GM10266 (cell line): ENCODE data around the gene IGF1R.

Experiments used
- DNase-seq: peaks from one replicate; pipeline ENCODE4 v3.0.0; 2012; ENCODE audit errors: extremely low spot score
- TF ChIP-seq, protein P1 (sequence below): IDR thresholded peaks from 2 replicates; pipeline ENCODE4 v1.5.1; 2012; ENCODE audit warnings: mild to moderate bottlenecking, low read depth; ENCODE audit not compliant: control insufficient read depth, insufficient read depth; ENCODE audit errors: missing control alignments

IGF1R gene

DNA sequence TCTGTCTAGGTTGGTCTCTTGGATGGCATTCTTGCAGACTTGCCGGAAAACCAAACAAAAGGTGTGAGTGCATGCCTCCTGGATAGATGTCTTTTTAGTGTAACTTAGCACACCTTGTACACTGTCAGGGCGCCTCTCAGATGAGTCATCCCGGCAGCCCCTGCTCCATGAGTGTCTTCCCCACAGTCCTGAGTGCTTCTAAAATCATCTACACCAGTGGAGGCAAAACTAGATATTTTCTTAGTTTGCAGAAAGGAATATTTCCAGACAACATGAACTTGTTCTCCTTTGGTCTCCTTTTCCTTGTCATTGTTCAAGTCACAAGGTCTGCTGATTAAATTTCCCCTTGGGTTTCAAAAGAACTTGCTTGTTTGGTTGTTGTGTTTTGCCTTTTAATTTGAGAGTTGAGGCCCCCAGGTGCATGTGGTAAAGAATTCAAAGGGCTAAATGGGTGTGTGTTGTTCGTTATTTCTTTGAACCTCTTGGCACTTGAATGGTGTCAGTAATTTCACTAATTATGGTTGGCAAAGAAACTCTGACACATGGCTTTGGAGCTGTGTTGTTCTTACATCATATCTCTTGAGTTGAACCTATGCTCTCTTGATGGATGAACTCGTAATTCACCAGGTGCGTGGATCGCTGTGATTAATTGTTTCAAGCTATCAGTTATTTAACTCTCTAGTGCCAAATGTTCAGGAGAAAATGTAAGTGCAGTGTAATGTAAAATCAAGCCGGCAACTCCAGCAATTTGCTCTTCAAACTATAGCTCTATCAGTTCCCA, 98.2 kb downstream of the IGF1R start:
- TF ChIP-seq, protein P1, sequence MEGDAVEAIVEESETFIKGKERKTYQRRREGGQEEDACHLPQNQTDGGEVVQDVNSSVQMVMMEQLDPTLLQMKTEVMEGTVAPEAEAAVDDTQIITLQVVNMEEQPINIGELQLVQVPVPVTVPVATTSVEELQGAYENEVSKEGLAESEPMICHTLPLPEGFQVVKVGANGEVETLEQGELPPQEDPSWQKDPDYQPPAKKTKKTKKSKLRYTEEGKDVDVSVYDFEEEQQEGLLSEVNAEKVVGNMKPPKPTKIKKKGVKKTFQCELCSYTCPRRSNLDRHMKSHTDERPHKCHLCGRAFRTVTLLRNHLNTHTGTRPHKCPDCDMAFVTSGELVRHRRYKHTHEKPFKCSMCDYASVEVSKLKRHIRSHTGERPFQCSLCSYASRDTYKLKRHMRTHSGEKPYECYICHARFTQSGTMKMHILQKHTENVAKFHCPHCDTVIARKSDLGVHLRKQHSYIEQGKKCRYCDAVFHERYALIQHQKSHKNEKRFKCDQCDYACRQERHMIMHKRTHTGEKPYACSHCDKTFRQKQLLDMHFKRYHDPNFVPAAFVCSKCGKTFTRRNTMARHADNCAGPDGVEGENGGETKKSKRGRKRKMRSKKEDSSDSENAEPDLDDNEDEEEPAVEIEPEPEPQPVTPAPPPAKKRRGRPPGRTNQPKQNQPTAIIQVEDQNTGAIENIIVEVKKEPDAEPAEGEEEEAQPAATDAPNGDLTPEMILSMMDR: no peak
- no peak for DNase-seq

- DNase-seq: no peak
- TF ChIP-seq, protein P1: no peak
Observed at GRCh38 chr15:98751767-98752166, 103.4 kb downstream of the IGF1R start.

DNA sequence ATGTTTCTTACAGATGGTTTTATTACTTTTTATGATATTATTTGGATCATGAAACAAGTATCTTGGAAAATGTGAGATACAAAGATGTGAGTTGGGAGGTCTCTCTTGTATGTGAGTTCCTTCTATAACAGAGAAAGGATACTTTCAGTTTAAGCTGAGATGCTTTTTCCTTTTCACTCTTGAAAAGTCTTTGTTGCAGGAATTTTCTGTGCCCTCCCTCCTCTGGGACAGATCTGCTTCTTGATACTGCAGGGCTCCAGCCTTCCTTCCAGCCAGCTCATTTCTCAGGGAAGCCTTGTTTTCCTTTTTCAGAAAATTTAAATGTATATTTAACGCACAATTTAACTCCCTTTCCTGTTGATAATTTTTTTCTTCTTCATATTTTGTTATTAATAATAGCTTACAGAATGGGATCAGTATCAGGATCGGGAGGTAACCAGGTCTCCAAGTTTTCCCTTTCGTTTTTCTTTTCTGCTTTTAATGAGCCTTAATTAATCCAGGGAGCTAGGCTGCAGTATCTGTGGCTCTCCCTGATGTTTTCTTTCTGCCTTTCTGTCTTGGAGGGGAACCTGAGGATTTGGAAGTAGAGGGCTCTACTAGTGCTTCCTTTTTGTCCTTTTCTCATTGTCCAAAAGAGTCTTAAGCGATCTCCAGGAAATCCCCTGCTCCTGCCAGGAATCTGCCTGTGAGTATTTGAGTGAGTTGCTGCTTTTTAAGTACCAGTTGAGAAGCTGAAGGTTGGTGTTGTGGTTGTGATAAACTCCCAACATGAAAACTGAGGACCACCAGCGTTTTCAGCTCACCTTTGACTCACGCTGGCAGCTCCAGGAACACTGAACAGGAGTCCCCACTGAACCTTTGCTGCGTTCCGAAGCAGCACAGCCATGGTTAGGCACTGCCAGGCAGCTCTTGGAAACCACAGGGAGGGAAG, 105.7 kb downstream of the IGF1R start:
- TF ChIP-seq, protein P1: no peak
- no peak for DNase-seq

GRCh38 chr15:98754657-98755022, 106.3 kb downstream of the IGF1R start:
- TF ChIP-seq, protein P1: no peak
- DNase-seq: no peak

- TF ChIP-seq, protein P1: no peak
- no peak for DNase-seq
Observed at GRCh38 chr15:98755138-98755537, 106.8 kb downstream of the IGF1R start.

- no peak for DNase-seq
- TF ChIP-seq, protein P1: no peak
Observed at GRCh38 chr15:98755781-98756180, 107.4 kb downstream of the IGF1R start.
